GM12892 (cell line): ENCODE results near the gene ZNF669.
"Not testable (repeated sequence)": the region's sequence is repeated elsewhere in the genome, so short reads cannot be mapped to it uniquely, and the experiment has no call there.

Source experiments
- POLR2A ChIP-seq: IDR thresholded peaks from 2 replicates; pipeline ENCODE4 v1.6.1; 2011; ENCODE audit warnings: low read depth, low read length, control low read depth
- POLR2AphosphoS5 ChIP-seq: IDR thresholded peaks from 2 replicates; pipeline ENCODE4 v1.6.1; 2011; ENCODE audit warnings: low read depth, low read length, control low read depth
- TAF1 ChIP-seq: IDR thresholded peaks from 2 replicates; pipeline ENCODE4 v1.6.1; 2011; ENCODE audit warnings: low read depth, mild to moderate bottlenecking, control low read depth, low read length, borderline replicate concordance

DNA sequence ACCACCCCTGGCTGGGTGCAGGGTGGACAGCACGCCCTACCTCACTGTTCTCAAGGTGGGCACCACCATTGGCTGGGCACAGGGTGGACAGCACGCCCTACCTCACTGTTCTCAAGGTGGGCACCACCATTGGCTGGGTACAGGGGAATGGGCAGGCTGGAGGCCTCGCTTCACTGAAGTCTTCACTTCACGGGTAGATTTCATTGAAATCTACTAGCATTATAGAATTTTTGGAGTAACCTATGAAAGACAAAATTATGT, 16.2 kb upstream of the ZNF669 start:
- not testable (repeated sequence) for TF ChIP-seq POLR2AphosphoS5, POLR2A, TAF1
